Astrocyte (in vitro differentiated cells and primary cell): ENCODE measurements around the gene DLGAP1. TPM values are rescaled to one million over a fixed set of nuclear protein-coding genes. Genes with fewer than 3 reads are reported as not detected.

Source experiments
- DNase-seq: peaks from one replicate; pipeline ENCODE4 v3.0.0-alpha.2; 2010; ENCODE audit warnings: low read depth
- FAIRE-seq: peaks from 2 replicates; lab custom pipeline; 2011; peaks lifted over from hg19 to GRCh38; lab: Jason Lieb, UNC
- H2AFZ ChIP-seq: 2 replicates; pipeline ENCODE4 v1.6.0; 2012; ENCODE audit warnings: low read depth, low read length, inconsistent platforms
- H3K27ac ChIP-seq: 2 replicates; pipeline ENCODE4 v1.5.1; 2011; ENCODE audit warnings: low read depth, low read length, inconsistent platforms
- H3K27me3 ChIP-seq: 2 replicates; pipeline ENCODE4 v1.6.0; 2011; ENCODE audit warnings: low read length, inconsistent platforms; ENCODE audit not compliant: insufficient read depth
- H3K36me3 ChIP-seq: 2 replicates; pipeline ENCODE4 v1.5.1; 2011; ENCODE audit warnings: low read length, inconsistent platforms; ENCODE audit not compliant: insufficient read depth
- H3K4me1 ChIP-seq: 2 replicates; pipeline ENCODE4 v1.5.1; 2011; ENCODE audit warnings: low read length, inconsistent platforms; ENCODE audit not compliant: insufficient read depth
- H3K4me2 ChIP-seq: 2 replicates; pipeline ENCODE4 v1.6.0; 2012; ENCODE audit warnings: low read length, inconsistent platforms
- H3K4me3 ChIP-seq: 2 replicates; pipeline ENCODE4 v1.5.1; 2011; ENCODE audit warnings: low read depth, mild to moderate bottlenecking, low read length, inconsistent platforms; ENCODE audit not compliant: insufficient read depth
- H3K79me2 ChIP-seq: 2 replicates; pipeline ENCODE4 v1.6.0; 2012; ENCODE audit warnings: mild to moderate bottlenecking, low read length, inconsistent platforms; ENCODE audit not compliant: insufficient read depth
- H3K9ac ChIP-seq: 2 replicates; pipeline ENCODE4 v1.6.0; 2012; ENCODE audit warnings: mild to moderate bottlenecking, low read length, inconsistent platforms
- H3K9me3 ChIP-seq: 2 replicates; pipeline ENCODE4 v1.5.1; 2012; ENCODE audit warnings: low read depth, mild to moderate bottlenecking, low read length, inconsistent platforms; ENCODE audit not compliant: insufficient read depth
- H4K20me1 ChIP-seq: 2 replicates; pipeline ENCODE4 v1.6.0; 2012; ENCODE audit warnings: low read length, inconsistent platforms; ENCODE audit not compliant: insufficient read depth
- H3K27ac Mint-ChIP-seq: one replicate; pipeline ENCODE4 v1.8.0; 2021; ENCODE audit warnings: mild to moderate bottlenecking, mixed read lengths; ENCODE audit not compliant: unreplicated experiment
- H3K27me3 Mint-ChIP-seq: one replicate; pipeline ENCODE4 v1.8.0; 2021; ENCODE audit warnings: low read depth, mixed read lengths; ENCODE audit not compliant: unreplicated experiment
- H3K36me3 Mint-ChIP-seq: one replicate; pipeline ENCODE4 v1.8.0; 2021; ENCODE audit warnings: low read depth, mixed read lengths; ENCODE audit not compliant: unreplicated experiment
- H3K4me1 Mint-ChIP-seq: one replicate; pipeline ENCODE4 v1.8.0; 2021; ENCODE audit warnings: low read depth, mixed read lengths; ENCODE audit not compliant: unreplicated experiment
- H3K4me3 Mint-ChIP-seq: one replicate; pipeline ENCODE4 v1.8.0; 2021; ENCODE audit warnings: mild to moderate bottlenecking, moderate library complexity, mixed read lengths; ENCODE audit not compliant: unreplicated experiment
- H3K9me3 Mint-ChIP-seq: one replicate; pipeline ENCODE4 v1.8.0; 2021; ENCODE audit warnings: mild to moderate bottlenecking, mixed read lengths; ENCODE audit not compliant: unreplicated experiment
- CTCF ChIP-seq: IDR thresholded peaks from 2 replicates; pipeline ENCODE4 v1.5.1; 2011; ENCODE audit warnings: low read depth, mild to moderate bottlenecking, inconsistent platforms, low read length, moderate library complexity; ENCODE audit not compliant: insufficient read depth
- EZH2 ChIP-seq: IDR thresholded peaks from 2 replicates; pipeline ENCODE4 v1.6.1; 2012; ENCODE audit warnings: mild to moderate bottlenecking, low read length, inconsistent platforms; ENCODE audit not compliant: insufficient read depth
- total RNA-seq: library from RNA; stranded (reverse); gene quantifications from 2 replicates; pipeline ENCODE4 v1.2.1, GENCODE V29; 2021

DLGAP1 gene
- total RNA-seq, 1 donor from 2014 or later, result 2.3 TPM

GRCh38 chr18:3759099-3759498 is 696.0 kb downstream of the DLGAP1 start:
- H3K36me3 Mint-ChIP-seq, result no peaks in the 10 kb centered on the region
- Histone ChIP-seq H3K36me3 (no peaks in the 10 kb centered on the region), H3K27me3 (no peaks in the 10 kb centered on the region), H3K9ac (no peak overlapping the region), H2AFZ (no peak overlapping the region), H3K9me3 (no peaks in the 10 kb centered on the region), H3K4me3 (no peak overlapping the region), H3K27ac (peak overlapping the region; percentile 7), H3K4me2 (no peak overlapping the region), H3K4me1 (no peaks in the 10 kb centered on the region), H3K79me2 (no peaks in the 10 kb centered on the region), H4K20me1 (no peaks in the 10 kb centered on the region)
- no peak overlapping the region for H3K27ac Mint-ChIP-seq
- DNase-seq (no peak), FAIRE-seq (no peak)
- no peak overlapping the region for H3K4me3 Mint-ChIP-seq
- no peaks in the 10 kb centered on the region for H3K4me1 Mint-ChIP-seq
- TF ChIP-seq EZH2, result no peak
- no peak for TF ChIP-seq CTCF
- no peaks in the 10 kb centered on the region for H3K27me3 Mint-ChIP-seq
- H3K9me3 Mint-ChIP-seq, result peaks cover 6% of the 10 kb centered on the region

GRCh38 chr18:3758531-3758930 is 696.6 kb downstream of the DLGAP1 start:
- no peak overlapping the region for H3K4me2 ChIP-seq
- H3K4me1 ChIP-seq, result no peaks in the 10 kb centered on the region
- no peaks in the 10 kb centered on the region for H3K36me3 Mint-ChIP-seq
- peak overlapping the region; percentile 7 for H3K27ac ChIP-seq
- DNase-seq, result peak; percentile 85
- H3K79me2 ChIP-seq, result no peaks in the 10 kb centered on the region
- H3K27ac Mint-ChIP-seq, result no peak overlapping the region
- H3K27me3 Mint-ChIP-seq, result no peaks in the 10 kb centered on the region
- H3K9me3 Mint-ChIP-seq, result peaks cover 6% of the 10 kb centered on the region
- H3K4me1 Mint-ChIP-seq, result no peaks in the 10 kb centered on the region
- no peak overlapping the region for H3K9ac ChIP-seq
- FAIRE-seq, result no peak
- H3K4me3 ChIP-seq, result no peak overlapping the region
- H3K9me3 ChIP-seq, result no peaks in the 10 kb centered on the region
- no peak overlapping the region for H2AFZ ChIP-seq
- H3K36me3 ChIP-seq, result no peaks in the 10 kb centered on the region
- no peaks in the 10 kb centered on the region for H4K20me1 ChIP-seq
- H3K27me3 ChIP-seq, result no peaks in the 10 kb centered on the region
- H3K4me3 Mint-ChIP-seq, result no peak overlapping the region
- TF ChIP-seq EZH2 (no peak), CTCF (no peak)

GRCh38 chr18:3757361-3757760 is 697.7 kb downstream of the DLGAP1 start:
- Histone ChIP-seq H3K4me2 (no peak overlapping the region), H3K79me2 (no peaks in the 10 kb centered on the region), H3K4me1 (no peaks in the 10 kb centered on the region), H3K9me3 (no peaks in the 10 kb centered on the region), H2AFZ (no peak overlapping the region), H3K27me3 (no peaks in the 10 kb centered on the region), H3K9ac (no peak overlapping the region), H4K20me1 (no peaks in the 10 kb centered on the region), H3K4me3 (no peak overlapping the region), H3K27ac (no peak overlapping the region), H3K36me3 (no peaks in the 10 kb centered on the region)
- no peak for FAIRE-seq
- Mint-ChIP-seq H3K36me3 (no peaks in the 10 kb centered on the region), H3K4me3 (no peak overlapping the region), H3K27me3 (no peaks in the 10 kb centered on the region), H3K4me1 (no peaks in the 10 kb centered on the region), H3K27ac (no peak overlapping the region), H3K9me3 (peaks cover 6% of the 10 kb centered on the region)
- DNase-seq, result no peak
- TF ChIP-seq CTCF (no peak), EZH2 (no peak)
